KMS-11 (cell line): ENCODE measurements around the gene KRTAP9-3.

Source experiments
- H2AFZ ChIP-seq: fragments of 200-600 bp; sonication (generic); 2 replicates; pipeline ENCODE4 v1.6.1; 2016; ENCODE audit warnings: antibody characterized with exemption, mixed run types, low read depth
- H3K27ac ChIP-seq: fragments of 200-600 bp; sonication (generic); 2 replicates; pipeline ENCODE4 v1.6.1; 2016; ENCODE audit warnings: mild to moderate bottlenecking, mixed run types
- H3K27me3 ChIP-seq: fragments of 200-600 bp; sonication (generic); 2 replicates; pipeline ENCODE4 v1.6.1; 2017; ENCODE audit warnings: mild to moderate bottlenecking, low read depth, mixed run types, moderate library complexity; ENCODE audit not compliant: insufficient read depth
- H3K36me3 ChIP-seq: fragments of 200-600 bp; sonication (generic); 2 replicates; pipeline ENCODE4 v1.6.1; 2017; ENCODE audit warnings: mild to moderate bottlenecking, mixed run types; ENCODE audit not compliant: insufficient read depth
- H3K4me1 ChIP-seq: fragments of 200-600 bp; sonication (generic); 2 replicates; pipeline ENCODE4 v1.6.1; 2016; ENCODE audit warnings: mild to moderate bottlenecking, low read depth, mixed run types; ENCODE audit not compliant: poor library complexity, severe bottlenecking
- H3K4me2 ChIP-seq: fragments of 200-600 bp; sonication (generic); 2 replicates; pipeline ENCODE4 v1.7.0; 2016; ENCODE audit warnings: mild to moderate bottlenecking, mixed run types
- H3K4me3 ChIP-seq: fragments of 200-600 bp; sonication (generic); IDR thresholded peaks from 2 replicates; pipeline ENCODE4 v1.6.1; 2017; ENCODE audit warnings: low read depth, low read length, mixed read lengths; ENCODE audit not compliant: insufficient read depth
- H3K79me2 ChIP-seq: fragments of 200-600 bp; sonication (generic); 2 replicates; pipeline ENCODE4 v1.6.1; 2016; ENCODE audit warnings: low read depth, mixed run types; ENCODE audit not compliant: insufficient read depth
- H3K9ac ChIP-seq: fragments of 200-600 bp; sonication (generic); 2 replicates; pipeline ENCODE4 v1.6.1; 2016; ENCODE audit warnings: mild to moderate bottlenecking, mixed run types
- H4K20me1 ChIP-seq: fragments of 200-600 bp; sonication (generic); 2 replicates; pipeline ENCODE4 v1.6.1; 2016; ENCODE audit warnings: mild to moderate bottlenecking, mixed run types; ENCODE audit not compliant: insufficient read depth
- TF ChIP-seq, protein P1 (sequence below): fragments of 200-600 bp; sonication (generic); conservative IDR thresholded peaks from 2 replicates; pipeline ENCODE4 v1.6.1; 2017; ENCODE audit warnings: low read depth, mild to moderate bottlenecking, antibody characterized with exemption, low read length, moderate library complexity, mixed read lengths

KRTAP9-3 gene

DNA sequence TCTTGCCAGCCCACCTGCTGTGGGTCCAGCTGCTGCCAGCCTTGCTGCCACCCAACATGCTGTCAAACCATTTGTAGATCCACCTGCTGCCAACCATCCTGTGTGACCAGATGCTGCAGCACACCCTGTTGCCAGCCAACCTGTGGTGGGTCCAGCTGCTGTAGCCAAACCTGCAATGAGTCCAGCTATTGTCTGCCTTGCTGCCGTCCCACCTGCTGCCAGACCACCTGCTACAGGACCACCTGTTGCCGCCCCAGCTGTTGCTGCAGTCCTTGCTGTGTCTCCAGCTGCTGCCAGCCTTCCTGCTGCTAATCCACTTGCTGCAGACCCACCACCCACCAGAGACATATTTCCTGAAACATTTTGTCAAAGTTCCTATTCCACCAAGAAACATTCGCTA lies 41.9 kb upstream of the KRTAP9-3 start:
- Histone ChIP-seq H2AFZ (no peak overlapping the region), H3K36me3 (no peaks in the 10 kb centered on the region), H3K4me3 (no peak overlapping the region), H3K79me2 (no peaks in the 10 kb centered on the region), H3K27me3 (no peaks in the 10 kb centered on the region), H3K4me1 (no peaks in the 10 kb centered on the region), H3K27ac (no peak overlapping the region), H4K20me1 (no peaks in the 10 kb centered on the region), H3K9ac (no peak overlapping the region), H3K4me2 (no peak overlapping the region)
- TF ChIP-seq, protein P1, sequence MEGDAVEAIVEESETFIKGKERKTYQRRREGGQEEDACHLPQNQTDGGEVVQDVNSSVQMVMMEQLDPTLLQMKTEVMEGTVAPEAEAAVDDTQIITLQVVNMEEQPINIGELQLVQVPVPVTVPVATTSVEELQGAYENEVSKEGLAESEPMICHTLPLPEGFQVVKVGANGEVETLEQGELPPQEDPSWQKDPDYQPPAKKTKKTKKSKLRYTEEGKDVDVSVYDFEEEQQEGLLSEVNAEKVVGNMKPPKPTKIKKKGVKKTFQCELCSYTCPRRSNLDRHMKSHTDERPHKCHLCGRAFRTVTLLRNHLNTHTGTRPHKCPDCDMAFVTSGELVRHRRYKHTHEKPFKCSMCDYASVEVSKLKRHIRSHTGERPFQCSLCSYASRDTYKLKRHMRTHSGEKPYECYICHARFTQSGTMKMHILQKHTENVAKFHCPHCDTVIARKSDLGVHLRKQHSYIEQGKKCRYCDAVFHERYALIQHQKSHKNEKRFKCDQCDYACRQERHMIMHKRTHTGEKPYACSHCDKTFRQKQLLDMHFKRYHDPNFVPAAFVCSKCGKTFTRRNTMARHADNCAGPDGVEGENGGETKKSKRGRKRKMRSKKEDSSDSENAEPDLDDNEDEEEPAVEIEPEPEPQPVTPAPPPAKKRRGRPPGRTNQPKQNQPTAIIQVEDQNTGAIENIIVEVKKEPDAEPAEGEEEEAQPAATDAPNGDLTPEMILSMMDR = no peak

DNA sequence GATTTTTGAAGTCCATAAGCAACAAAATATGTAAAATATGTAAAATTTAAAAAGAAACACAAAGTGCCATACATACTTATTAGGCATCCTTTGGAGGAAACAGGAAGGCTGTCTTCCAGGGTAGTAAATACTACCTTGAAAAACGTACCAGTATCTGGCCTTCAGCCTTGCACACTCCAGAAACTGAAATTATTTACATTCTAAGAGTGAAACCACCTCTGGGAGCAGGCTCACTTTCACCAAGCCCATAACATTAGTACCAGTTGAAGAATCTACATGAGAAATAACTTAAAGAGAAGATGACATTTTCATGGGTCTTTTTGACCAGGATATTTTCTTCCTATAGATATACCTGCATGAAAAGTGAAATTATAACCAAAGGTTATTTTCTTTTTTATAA lies 36.2 kb upstream of the KRTAP9-3 start:
- Histone ChIP-seq H3K4me3 (no peak overlapping the region), H3K9ac (no peak overlapping the region), H3K27me3 (no peaks in the 10 kb centered on the region)

DNA sequence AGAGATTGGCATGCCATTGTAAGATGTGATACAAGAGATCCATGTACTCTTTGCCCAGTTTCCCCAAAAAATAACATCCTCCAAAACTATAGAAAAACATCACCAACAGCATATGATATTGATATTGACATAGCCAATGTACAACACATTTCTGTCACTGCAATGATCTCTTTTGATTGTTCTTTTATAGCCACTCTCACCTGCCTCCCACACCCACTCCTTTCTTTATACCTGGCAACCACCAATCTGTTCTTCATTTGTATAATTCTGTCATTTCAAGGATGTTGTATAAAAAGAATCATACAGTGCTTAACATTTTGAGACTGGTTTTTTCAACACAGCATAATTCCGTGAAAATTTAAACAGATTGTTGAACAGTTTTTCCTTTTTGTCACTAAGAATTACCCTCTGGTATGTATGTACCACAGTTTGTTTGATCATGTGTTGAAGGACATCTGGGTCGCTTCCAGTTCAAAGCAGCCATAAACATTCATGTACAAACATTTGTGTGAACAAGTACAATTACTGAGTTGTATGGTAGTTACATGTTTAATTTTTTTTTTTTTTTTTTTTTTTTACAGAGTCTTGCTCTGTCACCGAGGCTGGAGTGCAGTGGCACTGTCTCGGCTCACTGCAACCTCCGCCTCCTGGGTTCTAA lies 32.7 kb upstream of the KRTAP9-3 start:
- no peak overlapping the region for H3K9ac ChIP-seq
- H3K4me2 ChIP-seq = no peak overlapping the region
- peaks cover 10% of the 10 kb centered on the region for H3K4me1 ChIP-seq
- H3K27me3 ChIP-seq = no peaks in the 10 kb centered on the region
- no peak overlapping the region for H3K27ac ChIP-seq
- H3K36me3 ChIP-seq = no peaks in the 10 kb centered on the region
- TF ChIP-seq, protein P1 = no peak
- H3K4me3 ChIP-seq = no peak overlapping the region
- H3K79me2 ChIP-seq = no peaks in the 10 kb centered on the region
- no peak overlapping the region for H2AFZ ChIP-seq
- H4K20me1 ChIP-seq = no peaks in the 10 kb centered on the region

More for the DNA sequence above, 36.2 kb upstream of the KRTAP9-3 start:
- Histone ChIP-seq H3K4me2 (no peak overlapping the region), H4K20me1 (no peaks in the 10 kb centered on the region), H3K36me3 (no peaks in the 10 kb centered on the region), H3K79me2 (no peaks in the 10 kb centered on the region), H3K4me1 (peaks cover 10% of the 10 kb centered on the region), H3K27ac (no peak overlapping the region), H2AFZ (no peak overlapping the region)
- TF ChIP-seq, protein P1 = no peak

DNA sequence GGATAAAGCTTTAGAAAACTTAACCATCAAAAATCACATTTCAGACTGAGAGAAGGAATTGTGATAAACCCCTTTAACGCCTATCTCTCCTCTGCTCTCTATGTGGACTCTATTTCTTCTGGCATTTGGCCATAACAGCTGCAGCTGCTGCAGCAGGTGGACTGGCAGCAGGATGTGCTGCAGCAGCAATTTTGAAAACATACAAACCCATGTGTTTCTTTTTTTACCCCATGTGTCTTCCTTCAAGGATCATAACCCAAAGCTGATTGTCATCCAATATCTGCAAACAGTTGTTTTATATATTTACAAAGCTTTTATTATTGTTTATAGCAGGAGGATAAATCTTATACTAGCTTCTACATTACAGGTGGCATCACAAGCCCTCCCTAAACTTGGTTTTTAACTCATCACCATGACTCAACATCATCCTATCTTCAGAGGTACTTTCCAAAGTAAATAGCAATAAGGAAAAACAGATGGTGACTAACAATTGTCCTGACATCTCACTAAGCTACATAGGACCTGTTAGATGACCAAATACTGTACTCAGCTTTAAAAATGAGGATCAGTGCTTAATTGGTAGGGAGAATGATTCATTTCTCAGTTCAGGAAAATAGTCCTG lies 20.3 kb upstream of the KRTAP9-3 start:
- Histone ChIP-seq H3K79me2 (no peaks in the 10 kb centered on the region), H3K4me1 (peaks cover 29% of the 10 kb centered on the region), H3K4me3 (no peak overlapping the region), H2AFZ (peak overlapping the region; percentile 7), H4K20me1 (no peaks in the 10 kb centered on the region), H3K27ac (peak overlapping the region; percentile 35), H3K4me2 (peak overlapping the region; percentile 59), H3K27me3 (no peaks in the 10 kb centered on the region), H3K36me3 (no peaks in the 10 kb centered on the region), H3K9ac (no peak overlapping the region)
- TF ChIP-seq, protein P1 = no peak
